Gastroesophageal sphincter (tissue), 4 donors: ENCODE data around the gene TRAPPC2L. TPM values are rescaled to one million over a fixed set of nuclear protein-coding genes. Genes with fewer than 3 reads are reported as not detected.

Source experiments
- ATAC-seq: fragments of 150-250 bp; one replicate; pipeline ENCODE4 v1.9.1; 2016; ENCODE audit warnings: mild to moderate bottlenecking, moderate library complexity
- H3K27ac ChIP-seq, 4 donors: fragments of 200-600 bp; sonication (generic) in 3 of 4; 1 replicate in 3 of 4; 2 replicates in 1 of 4; pipeline ENCODE4 v1.5.1; 2016 to 2019
- H3K27me3 ChIP-seq: fragments of 200-600 bp; sonication (generic); one replicate; pipeline ENCODE4 v1.5.1; 2019
- H3K36me3 ChIP-seq, 2 donors: fragments of 200-600 bp; sonication (generic); one replicate each; pipeline ENCODE4 v1.5.1; 2019; ENCODE audit warnings: control low read depth in 1 of 2
- H3K4me1 ChIP-seq, 3 donors: fragments of 200-600 bp; sonication (generic); 1 replicate in 2 of 3; 2 replicates in 1 of 3; pipeline ENCODE4 v1.5.1; 2016 to 2019; ENCODE audit warnings: control low read depth in 2 of 3
- H3K4me3 ChIP-seq, 2 donors: fragments of 200-600 bp; sonication (generic); one replicate each; pipeline ENCODE4 v1.5.1; 2019; ENCODE audit warnings: mild to moderate bottlenecking in 1 of 2, moderate library complexity in 1 of 2
- H3K9me3 ChIP-seq, 3 donors: fragments of 200-600 bp; sonication (generic); one replicate each; pipeline ENCODE4 v1.5.1; 2017 to 2019; ENCODE audit warnings: control low read depth in 2 of 3
- CTCF ChIP-seq, 4 experiments: fragments of 200-600 bp in 2 of 4; fragments of 450-650 bp in 2 of 4; sonication (generic) in 1 of 4; IDR thresholded peaks; one replicate each; pipeline ENCODE4 v1.5.1; 2017 to 2019; ENCODE audit warnings: antibody characterized with exemption in 4 of 4, mild to moderate bottlenecking in 2 of 4, moderate library complexity in 2 of 4
- EP300 ChIP-seq: sonication (generic); formaldehyde crosslinking; IDR thresholded peaks from one replicate; pipeline ENCODE4 v1.6.1; 2017; ENCODE audit warnings: antibody characterized with exemption, mild to moderate bottlenecking
- POLR2A ChIP-seq, 2 donors: fragments of 450-650 bp; IDR thresholded peaks; one replicate each; pipeline ENCODE4 v1.6.1; 2017; ENCODE audit warnings: antibody characterized with exemption in 2 of 2, mild to moderate bottlenecking in 2 of 2, moderate library complexity in 1 of 2
- POLR2AphosphoS5 ChIP-seq: sonication (generic); formaldehyde crosslinking; IDR thresholded peaks from one replicate; pipeline ENCODE4 v1.6.1; 2017; ENCODE audit warnings: antibody characterized with exemption
- WGBS, 2 donors: methylation state at CpG; one replicate each; pipeline ENCODE4 v1.1.5; 2018; ENCODE audit warnings: low coverage in 1 of 2; 5-methylcytosine and 5-hydroxymethylcytosine counted together
- total RNA-seq, 4 donors: library from RNA; depleted of rRNA; stranded (reverse); fragments of >200 nt; gene quantifications; one replicate each; pipeline ENCODE4 v1.1.0, GENCODE V29; 2016

TRAPPC2L gene
- total RNA-seq, 4 donors from 2014 or later: 18.7 to 40.0 (median 21.5) TPM

DNA sequence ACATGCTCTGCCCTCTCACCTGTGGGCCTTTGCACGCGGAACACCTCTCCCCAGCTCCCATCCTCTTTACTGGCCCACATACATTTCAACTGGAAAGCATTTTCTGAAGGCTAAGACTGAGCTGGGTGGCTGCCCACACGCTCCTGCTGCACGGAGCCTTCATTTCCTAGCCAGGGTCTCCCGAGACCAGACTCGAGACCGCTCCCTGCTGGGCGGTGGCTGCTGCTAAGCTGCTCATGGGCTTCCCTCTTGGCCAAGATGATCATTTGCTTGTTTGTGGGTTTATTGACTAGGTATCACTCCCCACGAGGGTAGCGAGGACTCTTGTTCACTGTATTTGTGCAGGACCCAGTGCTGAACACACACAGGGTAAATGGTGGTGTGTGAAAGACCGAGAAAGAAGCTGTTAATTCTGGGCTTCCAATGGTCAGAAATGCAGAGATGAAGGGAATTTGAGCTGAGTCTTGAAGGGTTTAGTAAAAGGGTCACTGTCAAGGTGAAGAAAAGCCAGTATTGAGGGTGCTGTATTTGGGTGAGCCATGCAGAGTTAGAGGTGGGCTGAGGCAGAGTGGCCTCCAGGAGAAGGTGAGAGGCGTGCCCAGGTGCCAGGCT, 907 bp downstream of the TRAPPC2L start:
- Histone ChIP-seq H3K4me1 (peaks cover 0 to 56% (median 19%) of the 10 kb centered on the region in 3 donors), H3K36me3 (peaks cover 0 to 49% of the 10 kb centered on the region in 2 donors), H3K4me3 (peak overlapping the region; percentile 80 to 98), H3K27ac (peak overlapping the region in 3 of 4 donors; percentile 72 to 89 (median 89)), H3K9me3 (no peaks in the 10 kb centered on the region), H3K27me3 (no peaks in the 10 kb centered on the region)
- WGBS, 2 donors: 17 to 22% methylated on average over 3 to 10 of the region's 12 CpGs
- ATAC-seq: peak; percentile 52
- peak in 3 of 4 experiments; percentile 47 to 75 (median 66) for TF ChIP-seq CTCF (IDR thresholded peaks at IDR 0.05)
- no peak for TF ChIP-seq POLR2AphosphoS5
- TF ChIP-seq EP300: no peak
- TF ChIP-seq POLR2A (IDR thresholded peaks at IDR 0.05): no peak

GRCh38 chr16:88859381-88860091, 2.6 kb downstream of the TRAPPC2L start:
- no peaks in the 10 kb centered on the region for H3K9me3 ChIP-seq
- no peak overlapping the region for H3K4me3 ChIP-seq
- no peaks in the 10 kb centered on the region for H3K27me3 ChIP-seq
- TF ChIP-seq CTCF (IDR thresholded peaks at IDR 0.05) (no peak), POLR2AphosphoS5 (no peak), EP300 (no peak), POLR2A (IDR thresholded peaks at IDR 0.05) (no peak)
- H3K27ac ChIP-seq: no peak overlapping the region
- H3K36me3 ChIP-seq: peaks cover 0 to 55% of the 10 kb centered on the region in 2 donors
- 57 to 95% methylated on average over 2 to 18 of the region's 20 CpGs for WGBS, 2 donors
- no peak for ATAC-seq
- H3K4me1 ChIP-seq: peaks cover 0 to 43% (median 19%) of the 10 kb centered on the region in 3 donors

DNA sequence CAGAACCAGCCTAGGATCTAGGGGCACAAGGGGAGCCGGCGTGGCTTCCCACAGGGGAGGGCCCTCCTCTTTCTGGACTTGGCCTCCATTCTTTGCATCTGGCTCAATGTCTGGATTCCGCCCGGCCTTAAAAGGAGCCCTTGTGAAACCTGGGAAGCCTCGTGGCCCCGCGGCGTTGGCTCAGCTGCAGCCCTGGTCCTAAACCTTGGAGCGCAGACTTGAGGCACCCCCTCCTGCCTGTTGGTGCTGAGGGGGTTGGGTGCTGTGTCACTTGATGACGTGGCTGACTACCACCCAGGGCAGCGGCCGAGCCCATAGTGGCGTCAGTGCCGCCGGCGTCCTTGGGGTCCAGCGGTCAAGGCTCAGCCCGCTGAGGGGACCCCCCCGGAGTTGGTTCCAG, 4.4 kb downstream of the TRAPPC2L start:
- Histone ChIP-seq H3K9me3 (no peaks in the 10 kb centered on the region), H3K27ac (no peak overlapping the region), H3K36me3 (peaks cover 0 to 55% of the 10 kb centered on the region in 2 donors), H3K4me3 (no peak overlapping the region), H3K4me1 (peaks cover 0 to 24% (median 8%) of the 10 kb centered on the region in 3 donors), H3K27me3 (peaks cover 15% of the 10 kb centered on the region)
- WGBS, 2 donors: no CpG with 5 or more reads among the region's 19 CpGs
- no peak for ATAC-seq
- TF ChIP-seq CTCF (IDR thresholded peaks at IDR 0.05): no peak
- no peak for TF ChIP-seq POLR2A (IDR thresholded peaks at IDR 0.05)
- TF ChIP-seq EP300: no peak
- no peak for TF ChIP-seq POLR2AphosphoS5

DNA sequence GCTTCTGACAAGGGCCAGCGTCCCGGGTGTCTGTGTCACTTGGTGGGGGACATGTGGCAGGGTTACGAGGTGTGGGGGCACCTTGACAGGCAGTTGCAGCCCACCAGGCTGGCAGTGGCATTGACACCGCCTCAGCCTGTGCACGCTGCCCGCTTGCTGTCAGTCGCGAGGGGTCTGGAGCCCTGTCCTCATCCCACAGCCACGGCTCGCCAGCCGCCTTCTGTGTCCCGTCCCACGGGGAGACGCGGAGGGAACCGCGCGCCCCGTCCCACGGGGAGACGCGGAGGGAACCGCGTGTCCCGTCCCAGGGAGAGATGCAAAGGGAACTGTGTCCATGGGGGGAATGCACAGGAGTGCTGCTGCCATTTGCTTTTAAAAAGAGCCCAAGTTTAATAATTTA, 6.0 kb downstream of the TRAPPC2L start:
- H3K4me1 ChIP-seq: peaks cover 0 to 16% (median 4%) of the 10 kb centered on the region in 3 donors
- no peak overlapping the region for H3K27ac ChIP-seq
- peaks cover 0 to 55% of the 10 kb centered on the region in 2 donors for H3K36me3 ChIP-seq

More for the DNA sequence above, 6.0 kb downstream of the TRAPPC2L start:
- WGBS, 2 donors: 91% methylated on average over 8 of the region's 25 CpGs; no CpG with 5 or more reads in 1 of the 2 donors
- no peak for TF ChIP-seq EP300
- TF ChIP-seq POLR2AphosphoS5: no peak
- TF ChIP-seq POLR2A (IDR thresholded peaks at IDR 0.05): no peak
- no peak for TF ChIP-seq CTCF (IDR thresholded peaks at IDR 0.05)
- no peak overlapping the region for H3K4me3 ChIP-seq
- peaks cover 30% of the 10 kb centered on the region for H3K27me3 ChIP-seq
- no peak for ATAC-seq
- no peaks in the 10 kb centered on the region for H3K9me3 ChIP-seq
